Measurements from ENCODE around the gene CDX2.

CDX2 gene

DNA sequence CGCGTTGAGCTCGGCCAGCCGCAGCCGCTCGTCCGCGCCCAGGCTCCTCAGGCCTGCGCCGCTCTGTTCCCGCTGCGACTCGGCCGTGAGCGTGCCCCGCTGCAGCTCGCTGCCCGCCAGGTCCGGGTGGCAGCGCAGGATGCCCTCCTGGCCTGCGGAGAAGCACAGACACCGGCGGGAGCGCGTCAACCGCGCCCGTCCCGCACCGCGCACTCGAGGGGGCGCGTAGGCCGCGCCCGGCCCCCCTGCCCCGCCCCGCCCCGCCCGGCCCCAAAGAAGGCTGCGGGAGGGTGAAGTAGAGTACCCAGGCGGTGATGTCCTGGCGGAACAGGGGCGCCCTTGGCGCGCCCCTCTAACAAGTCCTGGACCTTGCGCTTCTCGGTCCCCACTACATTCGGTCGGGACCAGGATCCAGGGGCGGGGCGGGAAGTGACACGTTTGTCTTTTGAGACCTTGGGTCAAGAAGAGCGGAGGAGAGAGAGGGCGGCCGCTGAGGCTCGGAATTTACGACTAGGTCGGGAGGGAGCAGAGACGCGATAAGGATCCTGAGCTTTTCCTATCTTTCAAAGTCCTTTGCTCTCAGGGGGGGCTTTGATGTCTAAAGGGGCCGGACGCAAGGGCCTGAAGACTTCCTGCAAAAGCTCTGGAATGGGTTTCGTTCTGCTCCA is 9.3 kb upstream of the CDX2 start:
- H3K4me1 ChIP-seq (ENCODE audit: control insufficient read depth, insufficient read depth, low read length) = peaks cover 19% of the 10 kb centered on the region
- no peaks in the 10 kb centered on the region for H3K9me3 ChIP-seq (ENCODE audit: control insufficient read depth in 2 of 2, low read length in 2 of 2)
- no peak overlapping the region for H3K9ac ChIP-seq (ENCODE audit: low read length in 2 of 2)
- H3K27me3 ChIP-seq (ENCODE audit: control insufficient read depth in 1 of 2, insufficient read depth in 2 of 2, low read length in 2 of 2) = peaks cover 79 to 85% of the 10 kb centered on the region in 2 donors
- H3K36me3 ChIP-seq (ENCODE audit: control insufficient read depth in 2 of 2, insufficient read depth in 2 of 2, low read length in 2 of 2) = no peaks in the 10 kb centered on the region
- H3K4me3 ChIP-seq (ENCODE audit: low read length in 2 of 2) = no peak overlapping the region
- no peak overlapping the region for H3K27ac ChIP-seq (ENCODE audit: low read length)

DNA sequence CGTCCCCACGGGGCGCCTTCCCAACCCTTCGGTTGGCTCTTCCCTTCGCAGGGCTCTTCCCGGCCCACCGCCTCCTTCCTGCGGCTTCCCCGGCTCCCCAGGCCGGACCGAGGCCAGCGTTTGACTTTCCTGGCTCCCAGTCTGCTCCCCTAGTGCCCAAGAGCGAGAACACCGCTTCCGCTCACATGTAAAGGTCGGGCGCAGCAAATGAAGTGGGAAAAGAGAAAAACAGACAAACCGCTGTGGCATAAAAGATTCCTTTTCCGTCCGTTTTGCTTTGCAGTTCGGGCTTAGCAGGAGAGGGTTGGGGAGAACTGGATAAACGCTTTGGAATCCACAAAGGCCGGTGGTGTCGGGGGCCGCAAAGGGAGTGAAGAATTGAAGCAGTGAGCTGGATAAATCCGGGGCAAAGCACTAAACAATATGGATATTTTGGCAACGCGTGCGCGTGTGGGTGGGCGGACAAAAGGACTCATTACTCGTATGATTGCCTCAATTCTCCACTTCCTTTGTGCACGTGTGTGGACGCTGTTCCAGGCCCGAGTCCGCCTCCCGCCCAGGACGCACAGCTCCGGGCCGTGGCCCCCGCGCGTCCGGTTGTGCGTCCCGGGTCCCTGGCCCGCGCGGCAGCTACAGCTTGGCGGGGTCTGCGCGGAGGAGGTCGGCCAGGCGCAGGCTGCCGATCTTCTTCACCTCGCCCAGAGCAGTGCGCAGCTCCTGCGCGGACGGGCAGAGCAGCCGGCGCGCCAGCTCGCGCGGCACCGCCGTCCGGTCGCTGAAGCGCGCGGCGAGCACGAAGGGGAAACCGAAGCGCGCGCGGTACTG is 8.6 kb upstream of the CDX2 start:
- no peak overlapping the region for H3K9ac ChIP-seq (ENCODE audit: low read length in 2 of 2)
- peaks cover 19% of the 10 kb centered on the region for H3K4me1 ChIP-seq (ENCODE audit: control insufficient read depth, insufficient read depth, low read length)
- H3K36me3 ChIP-seq (ENCODE audit: control insufficient read depth in 2 of 2, insufficient read depth in 2 of 2, low read length in 2 of 2) = no peaks in the 10 kb centered on the region
- H3K27me3 ChIP-seq (ENCODE audit: control insufficient read depth in 1 of 2, insufficient read depth in 2 of 2, low read length in 2 of 2) = peaks cover 77 to 86% of the 10 kb centered on the region in 2 donors
- no peak overlapping the region for H3K27ac ChIP-seq (ENCODE audit: low read length)
- H3K9me3 ChIP-seq (ENCODE audit: control insufficient read depth in 2 of 2, low read length in 2 of 2) = no peaks in the 10 kb centered on the region
- no peak overlapping the region for H3K4me3 ChIP-seq (ENCODE audit: low read length in 2 of 2)

DNA sequence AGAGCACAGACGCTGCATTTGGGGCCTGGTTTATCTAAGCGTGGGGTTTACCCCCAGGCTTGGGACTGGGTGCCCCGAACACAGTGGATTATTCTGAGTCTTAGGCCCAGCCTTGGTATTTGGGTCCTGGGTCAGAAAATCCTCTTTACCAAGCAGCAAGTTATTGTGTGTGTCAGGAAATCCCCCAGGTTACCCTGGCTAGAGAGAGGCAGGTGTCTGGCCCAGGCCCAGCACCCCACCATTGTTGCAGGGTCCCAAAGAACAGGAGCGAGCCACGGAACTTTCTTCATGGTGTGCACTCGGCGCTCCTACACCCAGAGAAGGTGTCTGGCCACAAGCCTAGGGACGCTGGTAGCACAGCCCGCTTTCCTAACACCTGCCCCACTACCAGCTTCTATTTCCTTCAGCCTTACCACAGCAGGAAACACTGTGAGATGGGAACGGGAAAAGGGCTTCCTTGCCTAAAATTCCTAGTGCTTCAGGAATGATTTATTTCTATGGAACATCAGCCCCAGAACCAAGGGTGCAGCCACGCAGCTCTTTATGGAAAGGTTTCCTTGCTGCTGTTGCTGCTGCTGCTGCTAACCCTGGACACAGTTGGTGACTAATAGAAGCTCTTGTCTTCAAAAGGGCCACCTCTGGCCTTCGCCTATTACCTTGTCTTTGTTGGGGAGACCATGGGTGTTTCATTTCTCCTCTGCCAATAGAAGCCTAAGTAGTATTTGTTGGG is 7.4 kb upstream of the CDX2 start:
- no peaks in the 10 kb centered on the region for H3K9me3 ChIP-seq (ENCODE audit: control insufficient read depth in 2 of 2, low read length in 2 of 2)
- H3K4me3 ChIP-seq (ENCODE audit: low read length in 2 of 2) = no peak overlapping the region
- peaks cover 19% of the 10 kb centered on the region for H3K4me1 ChIP-seq (ENCODE audit: control insufficient read depth, insufficient read depth, low read length)
- peaks cover 79 to 87% of the 10 kb centered on the region in 2 donors for H3K27me3 ChIP-seq (ENCODE audit: control insufficient read depth in 1 of 2, insufficient read depth in 2 of 2, low read length in 2 of 2)
- H3K9ac ChIP-seq (ENCODE audit: low read length in 2 of 2) = no peak overlapping the region
- H3K36me3 ChIP-seq (ENCODE audit: control insufficient read depth in 2 of 2, insufficient read depth in 2 of 2, low read length in 2 of 2) = no peaks in the 10 kb centered on the region
- H3K27ac ChIP-seq (ENCODE audit: low read length) = no peak overlapping the region

DNA sequence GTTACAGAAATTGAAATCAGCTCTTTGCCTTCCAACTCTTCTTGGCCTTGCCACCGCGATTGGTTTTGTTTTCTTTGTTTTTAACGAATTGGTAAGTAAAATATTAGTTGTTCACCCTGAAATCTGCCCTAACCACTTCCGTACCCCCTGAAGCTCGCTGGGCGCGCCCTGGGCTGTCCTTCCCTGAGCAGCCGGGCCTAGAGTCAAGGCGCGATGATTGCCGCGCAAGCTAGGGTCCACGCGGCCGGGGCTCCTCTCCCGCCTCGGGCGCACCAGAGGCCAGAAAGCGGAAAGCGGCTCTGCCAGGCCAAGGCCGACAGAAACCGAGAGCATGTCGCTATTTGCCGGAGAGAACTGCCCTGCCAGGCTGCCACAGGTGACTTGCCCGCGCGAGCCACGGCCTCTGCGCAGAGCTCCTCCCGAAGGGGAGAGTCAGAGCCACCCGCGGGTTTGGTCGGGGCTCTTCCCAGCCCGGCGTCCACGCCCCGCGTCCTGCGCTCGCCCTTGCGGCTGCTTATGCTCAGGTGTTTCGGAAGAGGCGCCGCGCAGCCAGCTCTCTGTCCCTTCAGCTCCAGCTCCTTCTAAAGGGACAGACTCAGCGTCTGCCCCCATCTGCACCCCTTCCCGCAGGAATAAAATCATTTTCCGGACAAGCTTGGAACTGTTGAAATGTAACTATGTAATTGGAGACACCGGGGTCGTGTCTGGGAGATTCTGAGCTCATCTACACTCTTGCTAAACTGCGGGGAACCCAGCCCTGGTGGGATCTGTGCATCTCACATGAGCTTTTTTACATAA is 6.6 kb upstream of the CDX2 start:
- H3K27ac ChIP-seq (ENCODE audit: low read length) = no peak overlapping the region
- peaks cover 79 to 87% of the 10 kb centered on the region in 2 donors for H3K27me3 ChIP-seq (ENCODE audit: control insufficient read depth in 1 of 2, insufficient read depth in 2 of 2, low read length in 2 of 2)
- no peaks in the 10 kb centered on the region for H3K36me3 ChIP-seq (ENCODE audit: control insufficient read depth in 2 of 2, insufficient read depth in 2 of 2, low read length in 2 of 2)
- H3K9me3 ChIP-seq (ENCODE audit: control insufficient read depth in 2 of 2, low read length in 2 of 2) = no peaks in the 10 kb centered on the region
- H3K9ac ChIP-seq (ENCODE audit: low read length in 2 of 2) = no peak overlapping the region
- H3K4me1 ChIP-seq (ENCODE audit: control insufficient read depth, insufficient read depth, low read length) = peaks cover 19% of the 10 kb centered on the region
- H3K4me3 ChIP-seq (ENCODE audit: low read length in 2 of 2) = no peak overlapping the region

DNA sequence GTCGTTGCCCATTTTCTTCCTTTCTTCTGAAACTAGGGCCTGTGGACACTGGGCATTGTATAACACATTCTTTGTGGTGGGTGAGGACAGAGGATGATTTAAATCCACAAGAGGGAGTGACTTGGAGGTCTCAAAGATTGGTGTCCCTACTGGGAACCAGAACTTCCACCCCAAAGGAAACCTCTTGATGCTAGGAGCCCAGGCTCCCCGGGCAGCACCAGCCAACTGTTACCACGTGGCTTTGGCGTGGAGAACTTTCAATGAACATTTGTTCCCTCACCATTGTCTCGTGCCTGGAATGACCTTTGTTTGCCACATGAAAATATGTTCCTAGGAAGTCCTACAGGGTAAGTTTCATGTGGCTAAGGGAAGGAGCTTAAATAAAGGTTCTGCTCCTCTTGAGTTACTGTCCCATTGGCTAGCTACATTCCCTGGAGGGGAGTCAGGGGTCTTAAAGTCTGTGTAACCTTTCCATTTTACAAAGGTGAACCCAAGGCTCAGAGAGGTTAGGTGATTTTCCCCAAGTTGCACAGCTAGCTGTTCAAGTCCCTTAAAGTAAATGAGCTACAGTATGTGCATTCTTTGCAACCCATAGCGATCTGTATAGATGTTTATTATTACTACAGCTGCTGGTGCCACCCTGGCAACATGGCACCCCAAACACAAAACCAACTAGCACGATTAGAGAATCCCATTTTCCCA is 5.0 kb upstream of the CDX2 start:
- H3K4me3 ChIP-seq (ENCODE audit: low read length in 2 of 2) = no peak overlapping the region

DNA sequence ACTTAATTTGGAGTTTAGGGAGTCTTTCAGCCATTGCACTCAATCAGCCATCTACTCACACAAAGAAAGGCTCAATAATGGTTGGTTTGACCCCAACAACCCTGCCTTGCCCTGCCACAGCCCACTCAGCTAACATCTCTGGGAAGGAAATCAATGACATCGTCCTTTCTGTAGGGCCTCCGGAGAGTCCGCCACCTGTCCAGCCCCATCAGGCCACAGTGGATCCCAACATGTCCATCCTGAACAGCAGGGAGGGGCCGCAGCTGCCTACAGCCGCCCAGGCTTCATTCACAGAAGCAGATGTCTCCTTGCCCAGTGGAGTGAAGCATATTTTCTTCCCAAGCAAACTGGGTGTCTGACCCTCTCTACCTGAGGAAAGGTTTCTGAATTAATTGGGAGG is 4.2 kb upstream of the CDX2 start:
- H3K9ac ChIP-seq (ENCODE audit: low read length in 2 of 2) = no peak overlapping the region

More for the DNA sequence above, 5.0 kb upstream of the CDX2 start:
- Histone ChIP-seq H3K36me3 (ENCODE audit: control insufficient read depth in 2 of 2, insufficient read depth in 2 of 2, low read length in 2 of 2) (no peaks in the 10 kb centered on the region), H3K9me3 (ENCODE audit: control insufficient read depth in 2 of 2, low read length in 2 of 2) (no peaks in the 10 kb centered on the region), H3K4me1 (ENCODE audit: control insufficient read depth, insufficient read depth, low read length) (peaks cover 8% of the 10 kb centered on the region), H3K9ac (ENCODE audit: low read length in 2 of 2) (no peak overlapping the region), H3K27me3 (ENCODE audit: control insufficient read depth in 1 of 2, insufficient read depth in 2 of 2, low read length in 2 of 2) (peaks cover 76 to 85% of the 10 kb centered on the region in 2 donors), H3K27ac (ENCODE audit: low read length) (no peak overlapping the region)

DNA sequence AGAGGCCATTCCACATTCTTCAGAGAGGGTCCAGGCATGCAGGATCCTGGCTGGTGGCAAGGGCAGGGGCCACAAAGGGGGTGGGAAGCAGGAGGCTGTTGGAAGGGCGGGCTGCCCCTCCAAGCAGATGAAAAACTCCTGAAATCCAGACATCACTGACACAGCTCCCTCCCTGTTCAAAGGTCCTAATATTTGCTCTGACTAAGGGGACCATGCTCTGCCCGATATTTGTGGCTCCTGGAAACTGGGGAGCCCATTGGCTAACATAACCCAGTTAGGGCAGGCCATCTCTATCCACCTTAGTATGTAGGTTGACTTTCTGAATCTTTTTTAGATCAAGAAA is 3.3 kb upstream of the CDX2 start:
- Histone ChIP-seq H3K27me3 (ENCODE audit: control insufficient read depth in 1 of 2, insufficient read depth in 2 of 2, low read length in 2 of 2) (peaks cover 79 to 88% of the 10 kb centered on the region in 2 donors), H3K4me3 (ENCODE audit: low read length in 2 of 2) (no peak overlapping the region), H3K4me1 (ENCODE audit: control insufficient read depth, insufficient read depth, low read length) (peaks cover 13% of the 10 kb centered on the region), H3K27ac (ENCODE audit: low read length) (no peak overlapping the region), H3K36me3 (ENCODE audit: control insufficient read depth in 2 of 2, insufficient read depth in 2 of 2, low read length in 2 of 2) (no peaks in the 10 kb centered on the region), H3K9me3 (ENCODE audit: control insufficient read depth in 2 of 2, low read length in 2 of 2) (no peaks in the 10 kb centered on the region), H3K9ac (ENCODE audit: low read length in 2 of 2) (no peak overlapping the region)

More for the DNA sequence above, 4.2 kb upstream of the CDX2 start:
- Histone ChIP-seq H3K27me3 (ENCODE audit: control insufficient read depth in 1 of 2, insufficient read depth in 2 of 2, low read length in 2 of 2) (peaks cover 75 to 87% of the 10 kb centered on the region in 2 donors), H3K4me3 (ENCODE audit: low read length in 2 of 2) (no peak overlapping the region), H3K4me1 (ENCODE audit: control insufficient read depth, insufficient read depth, low read length) (peaks cover 12% of the 10 kb centered on the region), H3K36me3 (ENCODE audit: control insufficient read depth in 2 of 2, insufficient read depth in 2 of 2, low read length in 2 of 2) (no peaks in the 10 kb centered on the region), H3K9me3 (ENCODE audit: control insufficient read depth in 2 of 2, low read length in 2 of 2) (no peaks in the 10 kb centered on the region), H3K27ac (ENCODE audit: low read length) (no peak overlapping the region)

DNA sequence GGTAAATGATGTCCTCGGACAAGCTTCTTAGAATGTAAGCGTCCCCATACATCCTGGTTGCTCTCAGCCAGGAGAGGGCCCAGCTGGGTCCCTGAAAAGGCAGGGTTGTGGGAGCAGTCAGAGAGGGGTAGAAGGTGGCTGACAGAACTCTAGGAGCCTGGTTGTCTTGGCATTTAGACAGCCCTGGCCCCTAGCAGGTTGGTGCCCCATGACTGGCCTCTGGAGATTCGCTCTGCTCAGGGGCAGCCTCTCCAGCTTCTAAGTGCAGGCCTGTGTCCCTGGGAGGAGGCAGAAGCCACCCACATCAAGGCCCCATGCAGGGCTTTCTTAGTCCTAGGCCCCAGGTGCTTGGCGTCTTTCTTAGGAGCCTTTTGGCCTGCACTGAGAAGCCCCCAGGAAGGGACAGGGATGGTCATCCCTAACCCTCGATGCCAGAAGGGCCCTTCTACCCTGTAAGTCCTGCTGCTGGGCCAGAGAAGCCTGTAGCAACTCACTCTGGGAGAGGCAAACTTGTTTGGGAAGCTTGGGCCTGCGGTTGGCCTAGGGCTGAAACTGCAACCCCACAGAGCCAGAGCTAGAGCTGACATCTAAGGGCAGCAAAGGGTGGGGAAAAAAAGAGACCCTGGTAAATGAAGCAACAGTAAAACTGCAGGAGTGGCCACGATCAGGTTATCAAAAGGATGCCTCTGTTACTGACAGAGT is 2.8 kb upstream of the CDX2 start:
- Histone ChIP-seq H3K9me3 (ENCODE audit: control insufficient read depth in 2 of 2, low read length in 2 of 2) (no peaks in the 10 kb centered on the region), H3K9ac (ENCODE audit: low read length in 2 of 2) (no peak overlapping the region), H3K27me3 (ENCODE audit: control insufficient read depth in 1 of 2, insufficient read depth in 2 of 2, low read length in 2 of 2) (peaks cover 81 to 89% of the 10 kb centered on the region in 2 donors), H3K4me3 (ENCODE audit: low read length in 2 of 2) (no peak overlapping the region), H3K36me3 (ENCODE audit: control insufficient read depth in 2 of 2, insufficient read depth in 2 of 2, low read length in 2 of 2) (no peaks in the 10 kb centered on the region), H3K27ac (ENCODE audit: low read length) (no peak overlapping the region), H3K4me1 (ENCODE audit: control insufficient read depth, insufficient read depth, low read length) (peaks cover 18% of the 10 kb centered on the region)

DNA sequence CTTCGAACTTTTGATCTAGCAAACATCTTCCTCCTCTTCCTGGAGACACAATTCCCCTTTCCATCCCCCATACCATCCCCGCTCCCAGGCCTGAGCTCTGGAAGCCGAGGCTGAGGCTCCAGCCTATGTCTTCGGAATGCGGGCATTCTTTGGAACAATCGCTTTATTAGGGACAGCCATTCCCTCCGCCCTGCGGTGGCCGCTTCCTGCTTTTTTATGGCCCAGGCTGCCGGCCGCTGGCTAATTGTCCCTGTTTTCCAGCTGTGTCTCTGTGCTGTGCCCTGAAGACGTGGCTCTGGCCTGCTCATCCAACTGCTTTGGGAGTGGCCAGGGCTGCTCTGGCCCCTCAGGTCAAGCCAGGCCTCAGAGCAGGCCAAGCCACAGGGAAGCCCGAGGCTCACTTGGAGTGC is 2.1 kb upstream of the CDX2 start:
- Histone ChIP-seq H3K4me3 (ENCODE audit: low read length in 2 of 2) (no peak overlapping the region), H3K36me3 (ENCODE audit: control insufficient read depth in 2 of 2, insufficient read depth in 2 of 2, low read length in 2 of 2) (no peaks in the 10 kb centered on the region), H3K27me3 (ENCODE audit: control insufficient read depth in 1 of 2, insufficient read depth in 2 of 2, low read length in 2 of 2) (peaks cover 77 to 90% of the 10 kb centered on the region in 2 donors), H3K9me3 (ENCODE audit: control insufficient read depth in 2 of 2, low read length in 2 of 2) (no peaks in the 10 kb centered on the region), H3K27ac (ENCODE audit: low read length) (no peak overlapping the region), H3K4me1 (ENCODE audit: control insufficient read depth, insufficient read depth, low read length) (peaks cover 23% of the 10 kb centered on the region), H3K9ac (ENCODE audit: low read length in 2 of 2) (no peak overlapping the region)
